ENCODE data around the gene PAX2. TPM values are rescaled to one million over a fixed set of nuclear protein-coding genes. Genes with fewer than 3 reads are reported as not detected.

PAX2 gene
- total RNA-seq, 2 donors from 2014 or later, result 0.93 to 0.99 TPM

- Histone ChIP-seq H3K36me3 (ENCODE audit: control insufficient read depth, insufficient read depth, low read length) (no peaks in the 10 kb centered on the region), H3K9me3 (ENCODE audit: control insufficient read depth, low read length) (no peaks in the 10 kb centered on the region), H3K4me3 (ENCODE audit: low read length) (no peak overlapping the region), H3K4me1 (ENCODE audit: control insufficient read depth, insufficient read depth, low read length) (no peaks in the 10 kb centered on the region), H3K9ac (ENCODE audit: extremely low read depth, low read length, poor library complexity, severe bottlenecking) (no peak overlapping the region), H3K27me3 (ENCODE audit: control insufficient read depth, insufficient read depth, low read length, poor library complexity, severe bottlenecking) (peaks cover 63% of the 10 kb centered on the region), H3K27ac (ENCODE audit: low read depth, low read length) (no peak overlapping the region)
- H3K27ac Mint-ChIP-seq, result no peak overlapping the region
- peaks cover 6% of the 10 kb centered on the region for H3K9me3 Mint-ChIP-seq
- H3K36me3 Mint-ChIP-seq (ENCODE audit: low read depth), result no peaks in the 10 kb centered on the region
- peaks cover 74% of the 10 kb centered on the region for H3K27me3 Mint-ChIP-seq (ENCODE audit: insufficient read depth)
- DNase-seq, result no peak
- no peak overlapping the region for H3K4me3 Mint-ChIP-seq
- no peak for TF ChIP-seq CTCF (conservative IDR thresholded peaks at IDR 0.05)
- H3K4me1 Mint-ChIP-seq, result peaks cover 4% of the 10 kb centered on the region
- no CpG with 5 or more reads among the region's 1 CpG for WGBS, 2 experiments (ENCODE audit: insufficient coverage in 1 of 2, insufficient read length in 1 of 2)
Observed at GRCh38 chr10:100776671-100777070, 31.3 kb downstream of the PAX2 start.

- Mint-ChIP-seq H3K27me3 (ENCODE audit: insufficient read depth) (peaks cover 86% of the 10 kb centered on the region), H3K4me1 (peaks cover 4% of the 10 kb centered on the region), H3K9me3 (peaks cover 6% of the 10 kb centered on the region), H3K36me3 (ENCODE audit: low read depth) (no peaks in the 10 kb centered on the region), H3K4me3 (no peak overlapping the region), H3K27ac (no peak overlapping the region)
- no peaks in the 10 kb centered on the region for H3K36me3 ChIP-seq (ENCODE audit: control insufficient read depth, insufficient read depth, low read length)
- no peak overlapping the region for H3K4me3 ChIP-seq (ENCODE audit: low read length)
- no peak for DNase-seq
- TF ChIP-seq CTCF (conservative IDR thresholded peaks at IDR 0.05), result no peak
- H3K27me3 ChIP-seq (ENCODE audit: control insufficient read depth, insufficient read depth, low read length, poor library complexity, severe bottlenecking), result peaks cover 57% of the 10 kb centered on the region
- no peak overlapping the region for H3K9ac ChIP-seq (ENCODE audit: extremely low read depth, low read length, poor library complexity, severe bottlenecking)
- H3K27ac ChIP-seq (ENCODE audit: low read depth, low read length), result no peak overlapping the region
- 91% methylated on average over 9 of the region's 9 CpGs for WGBS, 2 experiments (ENCODE audit: insufficient coverage in 1 of 2, insufficient read length in 1 of 2)
- no peaks in the 10 kb centered on the region for H3K9me3 ChIP-seq (ENCODE audit: control insufficient read depth, low read length)
- H3K4me1 ChIP-seq (ENCODE audit: control insufficient read depth, insufficient read depth, low read length), result no peaks in the 10 kb centered on the region
Observed at GRCh38 chr10:100779329-100779728, 33.9 kb downstream of the PAX2 start.

GRCh38 chr10:100780324-100780723 lies 34.9 kb downstream of the PAX2 start:
- Mint-ChIP-seq H3K4me1 (peaks cover 4% of the 10 kb centered on the region), H3K9me3 (peaks cover 6% of the 10 kb centered on the region), H3K27ac (no peak overlapping the region), H3K27me3 (ENCODE audit: insufficient read depth) (peaks cover 88% of the 10 kb centered on the region), H3K4me3 (no peak overlapping the region), H3K36me3 (ENCODE audit: low read depth) (no peaks in the 10 kb centered on the region)
- TF ChIP-seq CTCF (conservative IDR thresholded peaks at IDR 0.05), result no peak
- no peak for DNase-seq
- Histone ChIP-seq H3K9me3 (ENCODE audit: control insufficient read depth, low read length) (no peaks in the 10 kb centered on the region), H3K4me1 (ENCODE audit: control insufficient read depth, insufficient read depth, low read length) (no peaks in the 10 kb centered on the region), H3K27ac (ENCODE audit: low read depth, low read length) (no peak overlapping the region), H3K36me3 (ENCODE audit: control insufficient read depth, insufficient read depth, low read length) (no peaks in the 10 kb centered on the region), H3K4me3 (ENCODE audit: low read length) (no peak overlapping the region), H3K27me3 (ENCODE audit: control insufficient read depth, insufficient read depth, low read length, poor library complexity, severe bottlenecking) (peaks cover 62% of the 10 kb centered on the region), H3K9ac (ENCODE audit: extremely low read depth, low read length, poor library complexity, severe bottlenecking) (no peak overlapping the region)
- WGBS, 2 experiments (ENCODE audit: insufficient coverage in 1 of 2, insufficient read length in 1 of 2), result 87 to 94% methylated on average over 2 of the region's 2 CpGs

All from endodermal cell (in vitro differentiated cells).